Neural cell (in vitro differentiated cells): Measurements from ENCODE around the gene CCDC39. TPM values are rescaled to one million over a fixed set of nuclear protein-coding genes. Genes with fewer than 3 reads are reported as not detected.
A peak's percentile ranks its signal among the peaks of the same experiment; 100 is the strongest.

Experiments used
- H2AFZ ChIP-seq: fragments of 200-600, 300-800 bp; sonication (generic), shearing (Covaris generic); 2 replicates; pipeline ENCODE4 v1.6.0; 2014; ENCODE audit warnings: low read depth, mild to moderate bottlenecking, antibody characterized with exemption, low read length, moderate library complexity
- H3F3A ChIP-seq: fragments of 200-600 bp; shearing (Covaris generic); 2 replicates; pipeline ENCODE4 v1.6.1; 2016; ENCODE audit warnings: mild to moderate bottlenecking, moderate library complexity, mixed read lengths, antibody characterized with exemption, low read length; ENCODE audit not compliant: insufficient read depth, poor library complexity, severe bottlenecking
- H3K27ac ChIP-seq: fragments of 200-600, 300-800 bp; sonication (generic), shearing (Covaris generic); 2 replicates; pipeline ENCODE4 v1.5.1; 2014; ENCODE audit warnings: mild to moderate bottlenecking, low read length, moderate library complexity
- H3K27me3 ChIP-seq: fragments of 300-800, 200-600 bp; sonication (generic), shearing (Covaris generic); 2 replicates; pipeline ENCODE4 v1.6.0; 2014; ENCODE audit warnings: mild to moderate bottlenecking, low read depth, low read length, moderate library complexity; ENCODE audit not compliant: insufficient read depth
- H3K36me3 ChIP-seq: fragments of 300-800, 200-600 bp; sonication (generic), shearing (Covaris generic); 2 replicates; pipeline ENCODE4 v1.5.1; 2014; ENCODE audit warnings: mild to moderate bottlenecking, antibody characterized with exemption, low read length, moderate library complexity; ENCODE audit not compliant: insufficient read depth
- H3K4me2 ChIP-seq: fragments of 300-800, 200-600 bp; sonication (generic), shearing (Covaris generic); 2 replicates; pipeline ENCODE4 v1.6.0; 2014; ENCODE audit warnings: mild to moderate bottlenecking, low read length
- H3K4me3 ChIP-seq: fragments of 300-800, 200-600 bp; sonication (generic), shearing (Covaris generic); 2 replicates; pipeline ENCODE4 v1.5.1; 2014; ENCODE audit warnings: mild to moderate bottlenecking, low read length, moderate library complexity
- H3K79me2 ChIP-seq: fragments of 200-600 bp; shearing (Covaris generic); replicated peaks from 2 replicates; pipeline ENCODE4 v1.6.0; 2014; ENCODE audit warnings: mild to moderate bottlenecking, low read length, moderate library complexity; ENCODE audit not compliant: insufficient read depth
- H3K9ac ChIP-seq: fragments of 300-800, 200-600 bp; sonication (generic), shearing (Covaris generic); 2 replicates; pipeline ENCODE4 v1.6.1; 2016; ENCODE audit warnings: mild to moderate bottlenecking, low read length, mixed read lengths
- H3K9me2 ChIP-seq: fragments of 200-600 bp; shearing (Covaris generic); 2 replicates; pipeline ENCODE4 v1.6.1; 2016; ENCODE audit warnings: mild to moderate bottlenecking, low read length, mixed read lengths; ENCODE audit not compliant: insufficient read depth
- H3K9me3 ChIP-seq: fragments of 200-600, 300-800 bp; sonication (generic), shearing (Covaris generic); 2 replicates; pipeline ENCODE4 v1.6.1; 2016; ENCODE audit warnings: mild to moderate bottlenecking, mixed run types, low read length, moderate library complexity, mixed read lengths
- H4K20me1 ChIP-seq: fragments of 200-600 bp; shearing (Covaris generic); 2 replicates; pipeline ENCODE4 v1.6.1; 2016; ENCODE audit warnings: mild to moderate bottlenecking, mixed run types; ENCODE audit not compliant: insufficient read depth
- EP300 ChIP-seq: fragments of 450-650 bp; conservative IDR thresholded peaks from 2 replicates; pipeline ENCODE4 v1.6.1; 2014; ENCODE audit warnings: antibody characterized with exemption, mild to moderate bottlenecking, moderate library complexity; ENCODE audit not compliant: poor library complexity, severe bottlenecking
- EZH2 ChIP-seq: fragments of 200-600, 300-800 bp; shearing (Covaris generic), sonication (generic); IDR thresholded peaks from 2 replicates; pipeline ENCODE4 v1.6.1; 2014; ENCODE audit warnings: antibody characterized with exemption, low read length, borderline replicate concordance, mild to moderate bottlenecking; ENCODE audit not compliant: insufficient read depth, poor library complexity, severe bottlenecking
- MXI1 ChIP-seq: fragments of 450-650 bp; conservative IDR thresholded peaks from 2 replicates; pipeline ENCODE4 v1.6.1; 2014; ENCODE audit warnings: antibody characterized with exemption, mild to moderate bottlenecking; ENCODE audit not compliant: poor library complexity, severe bottlenecking
- POLR2AphosphoS5 ChIP-seq: IDR thresholded peaks from 2 replicates; pipeline ENCODE4 v1.6.1; 2012
- RAD21 ChIP-seq: fragments of 450-650 bp; conservative IDR thresholded peaks from 2 replicates; pipeline ENCODE4 v1.6.1; 2014; ENCODE audit warnings: antibody characterized with exemption, mild to moderate bottlenecking, moderate library complexity
- REST ChIP-seq: IDR thresholded peaks from 2 replicates; pipeline ENCODE4 v1.6.1; 2012; ENCODE audit warnings: borderline replicate concordance
- SMC3 ChIP-seq: fragments of 450-650 bp; conservative IDR thresholded peaks from 2 replicates; pipeline ENCODE4 v1.6.1; 2014; ENCODE audit warnings: antibody characterized with exemption, mild to moderate bottlenecking, moderate library complexity; ENCODE audit not compliant: poor library complexity
- TAF1 ChIP-seq: IDR thresholded peaks from 2 replicates; pipeline ENCODE4 v1.6.1; 2012; ENCODE audit warnings: low read depth
- polyA plus RNA-seq: library from polyadenylated mRNA; depleted of rRNA; stranded (reverse); fragments of >200 nt; gene quantifications from 2 replicates; pipeline ENCODE4 v1.2.3, GENCODE V29; 2014
- TF ChIP-seq, protein P1 (sequence below): fragments of 450-650 bp; IDR thresholded peaks from 2 replicates; pipeline ENCODE4 v1.5.1; 2014; ENCODE audit warnings: antibody characterized with exemption, mild to moderate bottlenecking, moderate library complexity; ENCODE audit not compliant: poor library complexity, severe bottlenecking

The CCDC39 gene
- polyA plus RNA-seq, 1 donor from 2014 or later: 0.36 TPM

DNA sequence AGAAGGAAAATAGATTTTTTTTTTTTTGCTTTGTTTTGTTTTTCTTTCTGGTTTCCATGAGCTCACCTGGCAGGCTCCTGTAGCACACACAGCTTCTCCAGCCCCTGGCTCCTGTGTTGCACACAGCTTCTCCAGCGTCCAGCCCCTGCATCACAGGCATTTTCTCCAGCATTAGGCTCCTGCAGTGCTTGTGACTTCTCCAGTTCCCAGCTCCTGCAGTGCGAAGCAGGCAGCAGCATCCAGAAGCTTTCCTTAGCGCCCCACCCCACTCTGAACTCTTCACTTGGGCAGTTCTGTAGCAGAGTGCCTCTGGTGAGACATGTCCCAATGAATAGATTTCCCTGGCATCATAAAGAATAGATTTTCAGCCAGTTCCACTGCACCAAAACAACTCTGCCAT is 5.5 kb upstream of the CCDC39 start:
- no peak overlapping the region for H3K27ac ChIP-seq
- no peak overlapping the region for H3K4me3 ChIP-seq
- no peak overlapping the region for H3K9ac ChIP-seq
- no peaks in the 10 kb centered on the region for H3K9me2 ChIP-seq
- no peaks in the 10 kb centered on the region for H3K79me2 ChIP-seq
- H4K20me1 ChIP-seq: no peaks in the 10 kb centered on the region
- no peaks in the 10 kb centered on the region for H3K27me3 ChIP-seq
- H3K36me3 ChIP-seq: no peaks in the 10 kb centered on the region
- peaks cover under 1% of the 10 kb centered on the region for H3F3A ChIP-seq
- H3K4me2 ChIP-seq: no peak overlapping the region
- no peak for TF ChIP-seq EP300
- no peak for TF ChIP-seq MXI1
- TF ChIP-seq TAF1: no peak
- no peak for TF ChIP-seq SMC3
- no peak for TF ChIP-seq REST
- no peak for TF ChIP-seq POLR2AphosphoS5
- no peak for TF ChIP-seq EZH2
- TF ChIP-seq, protein P1, sequence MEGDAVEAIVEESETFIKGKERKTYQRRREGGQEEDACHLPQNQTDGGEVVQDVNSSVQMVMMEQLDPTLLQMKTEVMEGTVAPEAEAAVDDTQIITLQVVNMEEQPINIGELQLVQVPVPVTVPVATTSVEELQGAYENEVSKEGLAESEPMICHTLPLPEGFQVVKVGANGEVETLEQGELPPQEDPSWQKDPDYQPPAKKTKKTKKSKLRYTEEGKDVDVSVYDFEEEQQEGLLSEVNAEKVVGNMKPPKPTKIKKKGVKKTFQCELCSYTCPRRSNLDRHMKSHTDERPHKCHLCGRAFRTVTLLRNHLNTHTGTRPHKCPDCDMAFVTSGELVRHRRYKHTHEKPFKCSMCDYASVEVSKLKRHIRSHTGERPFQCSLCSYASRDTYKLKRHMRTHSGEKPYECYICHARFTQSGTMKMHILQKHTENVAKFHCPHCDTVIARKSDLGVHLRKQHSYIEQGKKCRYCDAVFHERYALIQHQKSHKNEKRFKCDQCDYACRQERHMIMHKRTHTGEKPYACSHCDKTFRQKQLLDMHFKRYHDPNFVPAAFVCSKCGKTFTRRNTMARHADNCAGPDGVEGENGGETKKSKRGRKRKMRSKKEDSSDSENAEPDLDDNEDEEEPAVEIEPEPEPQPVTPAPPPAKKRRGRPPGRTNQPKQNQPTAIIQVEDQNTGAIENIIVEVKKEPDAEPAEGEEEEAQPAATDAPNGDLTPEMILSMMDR: no peak
- no peak for TF ChIP-seq RAD21
- no peaks in the 10 kb centered on the region for H3K9me3 ChIP-seq
- no peak overlapping the region for H2AFZ ChIP-seq

DNA sequence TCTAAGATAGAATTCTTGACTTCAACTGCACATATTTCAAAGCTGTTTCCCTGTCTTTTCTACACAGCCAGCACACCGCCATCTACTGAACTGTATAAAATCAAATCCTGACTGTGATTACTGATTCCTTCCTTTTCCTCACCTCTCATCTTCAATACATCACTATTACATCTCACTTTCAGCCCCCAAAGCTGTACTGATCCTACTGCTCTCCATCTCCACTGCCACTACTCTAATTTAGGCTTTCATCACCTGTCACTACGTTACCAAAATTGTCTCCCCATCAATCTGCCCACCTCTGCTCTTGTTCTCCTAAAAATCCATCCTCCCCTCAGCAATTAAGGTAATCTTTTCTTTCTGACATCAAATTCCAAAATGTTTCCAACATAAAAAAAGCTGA is 4.5 kb upstream of the CCDC39 start:
- H2AFZ ChIP-seq: no peak overlapping the region
- TF ChIP-seq SMC3: no peak
- TF ChIP-seq, protein P1: peak; percentile 33
- no peaks in the 10 kb centered on the region for H4K20me1 ChIP-seq
- H3K4me2 ChIP-seq: no peak overlapping the region
- no peaks in the 10 kb centered on the region for H3K9me3 ChIP-seq
- no peaks in the 10 kb centered on the region for H3K79me2 ChIP-seq
- no peak overlapping the region for H3K9ac ChIP-seq
- no peak overlapping the region for H3K27ac ChIP-seq
- H3K4me3 ChIP-seq: no peak overlapping the region
- no peaks in the 10 kb centered on the region for H3K9me2 ChIP-seq
- peaks cover 4% of the 10 kb centered on the region for H3F3A ChIP-seq
- no peaks in the 10 kb centered on the region for H3K27me3 ChIP-seq
- no peaks in the 10 kb centered on the region for H3K36me3 ChIP-seq
